Measurements from ENCODE around the gene SPAG16.

Gene SPAG16

GRCh38 chr2:214322662-214323061 lies 1038.4 kb downstream of the SPAG16 start:
- no peak for TF ChIP-seq CTCF (IDR thresholded peaks at IDR 0.05; ENCODE audit: insufficient read depth, low read length, missing control alignments)
- H3K4me3 ChIP-seq (ENCODE audit: low read depth, low read length) = no peak overlapping the region
- ChIA-PET CTCF (no interaction called here), POLR2A (no interaction called here)
- no peak for DNase-seq (ENCODE audit: low read depth, low spot score)

DNA sequence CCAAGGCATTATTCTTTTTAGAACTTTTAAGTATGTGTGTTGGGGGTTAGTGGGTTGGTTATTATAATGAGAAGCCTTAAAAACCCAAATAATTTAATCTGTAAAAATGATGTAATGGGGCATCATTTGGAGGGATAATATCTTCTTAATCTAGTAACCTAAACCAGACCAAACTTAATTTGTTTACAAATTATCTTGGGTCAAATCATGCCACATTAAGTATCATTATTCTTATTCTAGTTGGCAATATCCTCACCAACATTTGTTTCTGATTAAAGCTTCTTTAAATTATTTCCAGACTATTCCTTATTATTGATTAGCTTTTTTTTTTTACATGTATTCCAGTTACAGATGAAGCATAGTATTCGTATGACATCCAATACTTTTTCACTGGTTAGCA lies 1041.1 kb downstream of the SPAG16 start:
- TF ChIP-seq CTCF (IDR thresholded peaks at IDR 0.05; ENCODE audit: insufficient read depth, low read length, missing control alignments) = no peak
- H3K4me3 ChIP-seq (ENCODE audit: low read depth, low read length) = no peak overlapping the region
- CTCF ChIA-PET = no interaction called here
- no peak for DNase-seq (ENCODE audit: low read depth, low spot score)
- POLR2A ChIA-PET = no interaction called here

DNA sequence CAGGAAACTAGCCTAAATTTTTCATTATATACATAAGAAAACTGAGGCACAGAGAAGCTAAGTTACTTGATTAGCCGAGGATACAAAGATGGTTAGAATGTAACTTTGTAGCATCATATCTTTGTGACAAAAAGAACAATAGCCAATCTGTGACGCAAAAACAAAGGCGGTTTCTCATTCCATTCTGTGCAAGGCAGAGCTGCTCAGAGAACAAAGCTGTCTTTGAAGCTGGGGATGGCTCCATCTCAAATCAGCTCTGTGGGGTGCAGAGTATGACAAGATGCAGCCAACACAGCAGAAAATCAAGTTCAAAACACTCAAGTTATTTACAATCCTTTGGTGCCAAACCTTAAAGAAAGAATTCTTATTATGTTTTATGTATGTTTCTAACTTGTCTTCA lies 1044.7 kb downstream of the SPAG16 start:
- no peak for DNase-seq (ENCODE audit: low read depth, low spot score)
- H3K4me3 ChIP-seq (ENCODE audit: low read depth, low read length) = no peak overlapping the region
- CTCF ChIA-PET = no interaction called here
- POLR2A ChIA-PET = no interaction called here
- no peak for TF ChIP-seq CTCF (IDR thresholded peaks at IDR 0.05; ENCODE audit: insufficient read depth, low read length, missing control alignments)

DNA sequence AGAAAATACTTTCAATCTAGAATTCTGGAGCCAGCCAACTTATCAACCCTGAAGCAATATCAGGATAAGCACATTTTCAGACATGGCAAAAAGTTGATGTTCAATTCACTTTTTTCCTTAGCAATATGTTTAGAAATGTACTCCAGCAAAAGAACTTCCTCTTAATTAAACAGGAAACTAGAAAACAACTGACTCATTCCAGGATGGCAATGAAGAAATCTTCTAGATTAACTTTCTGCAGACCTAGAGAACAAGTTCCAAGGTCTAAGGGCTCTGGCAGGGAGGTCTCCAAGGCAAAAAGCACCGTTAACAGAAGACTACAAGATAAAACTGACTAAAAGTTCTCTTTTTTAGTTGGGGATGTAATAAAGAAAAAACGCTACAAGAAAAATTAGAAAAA lies 1057.4 kb downstream of the SPAG16 start:
- no peak for TF ChIP-seq CTCF (IDR thresholded peaks at IDR 0.05; ENCODE audit: insufficient read depth, low read length, missing control alignments)
- no peak for DNase-seq (ENCODE audit: low read depth, low spot score)
- POLR2A ChIA-PET = no interaction called here
- CTCF ChIA-PET = no interaction called here
- H3K4me3 ChIP-seq (ENCODE audit: low read depth, low read length) = no peak overlapping the region

- no peak for TF ChIP-seq CTCF (IDR thresholded peaks at IDR 0.05; ENCODE audit: insufficient read depth, low read length, missing control alignments)
- ChIA-PET POLR2A (no interaction called here), CTCF (no interaction called here)
- no peak for DNase-seq (ENCODE audit: low read depth, low spot score)
- no peak overlapping the region for H3K4me3 ChIP-seq (ENCODE audit: low read depth, low read length)
Measured at GRCh38 chr2:214358506-214358905, 1074.2 kb downstream of the SPAG16 start.

GRCh38 chr2:214361116-214361515 lies 1076.9 kb downstream of the SPAG16 start:
- no peak for TF ChIP-seq CTCF (IDR thresholded peaks at IDR 0.05; ENCODE audit: insufficient read depth, low read length, missing control alignments)
- ChIA-PET CTCF (no interaction called here), POLR2A (no interaction called here)
- H3K4me3 ChIP-seq (ENCODE audit: low read depth, low read length) = no peak overlapping the region
- no peak for DNase-seq (ENCODE audit: low read depth, low spot score)
